ENCODE results near the gene DDIT4. TPM values are rescaled to one million over a fixed set of nuclear protein-coding genes. Genes with fewer than 3 reads are reported as not detected.
A peak's percentile ranks its signal among the peaks of the same experiment; 100 is the strongest.

DDIT4 gene
- total and polyA plus RNA-seq, 9 of the 15 experiments (the other 6 are each of a cell fraction or from before 2014, with no cell fraction given) = 8.2 to 675 (median 159) TPM

DNA sequence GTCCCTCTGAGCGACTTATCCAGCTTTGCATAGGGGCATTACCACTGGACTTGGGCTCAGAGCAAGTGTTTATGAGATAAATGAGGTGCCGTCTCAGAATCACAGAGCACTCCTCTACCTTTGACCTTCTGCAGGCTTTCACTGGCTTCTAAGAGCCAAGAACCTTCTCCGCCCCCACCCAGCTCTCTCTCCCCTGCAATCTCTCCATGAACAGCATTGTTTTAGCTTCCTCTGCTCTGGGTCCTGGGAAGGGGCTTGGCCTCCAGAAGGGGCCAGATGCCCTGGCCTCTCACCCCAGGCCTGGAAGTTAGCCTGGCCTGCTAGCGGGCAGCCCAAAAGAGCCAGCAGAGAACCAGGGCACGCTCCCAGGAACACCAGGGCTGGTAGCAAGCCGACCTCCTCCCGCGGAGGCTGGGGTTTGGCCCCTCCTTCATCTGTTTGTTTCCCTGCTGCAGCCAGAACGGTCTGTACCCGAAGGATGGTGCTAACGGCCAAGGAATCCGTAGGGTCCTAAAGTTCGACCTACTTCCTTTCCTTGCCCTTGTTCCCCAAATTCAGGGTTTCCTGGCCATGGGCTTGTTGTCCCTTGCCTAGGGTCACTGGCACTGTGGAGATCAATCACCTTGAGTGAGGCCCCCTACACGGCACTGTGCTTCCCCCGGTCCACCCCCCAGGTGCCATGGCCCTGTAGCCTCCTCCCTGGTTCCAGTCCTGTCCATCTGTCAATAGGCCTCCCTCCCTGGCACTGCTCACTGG, 18.7 kb upstream of the DDIT4 start (continued):
- TF ChIP-seq RBM22 (IDR thresholded peaks at IDR 0.05; ENCODE audit: low read depth, low read length, poor library complexity, severe bottlenecking) = no peak
- TF ChIP-seq ZFX (CRISPR knock-in tag; IDR thresholded peaks at IDR 0.05) = peak; percentile 50
- TF ChIP-seq, protein P1, sequence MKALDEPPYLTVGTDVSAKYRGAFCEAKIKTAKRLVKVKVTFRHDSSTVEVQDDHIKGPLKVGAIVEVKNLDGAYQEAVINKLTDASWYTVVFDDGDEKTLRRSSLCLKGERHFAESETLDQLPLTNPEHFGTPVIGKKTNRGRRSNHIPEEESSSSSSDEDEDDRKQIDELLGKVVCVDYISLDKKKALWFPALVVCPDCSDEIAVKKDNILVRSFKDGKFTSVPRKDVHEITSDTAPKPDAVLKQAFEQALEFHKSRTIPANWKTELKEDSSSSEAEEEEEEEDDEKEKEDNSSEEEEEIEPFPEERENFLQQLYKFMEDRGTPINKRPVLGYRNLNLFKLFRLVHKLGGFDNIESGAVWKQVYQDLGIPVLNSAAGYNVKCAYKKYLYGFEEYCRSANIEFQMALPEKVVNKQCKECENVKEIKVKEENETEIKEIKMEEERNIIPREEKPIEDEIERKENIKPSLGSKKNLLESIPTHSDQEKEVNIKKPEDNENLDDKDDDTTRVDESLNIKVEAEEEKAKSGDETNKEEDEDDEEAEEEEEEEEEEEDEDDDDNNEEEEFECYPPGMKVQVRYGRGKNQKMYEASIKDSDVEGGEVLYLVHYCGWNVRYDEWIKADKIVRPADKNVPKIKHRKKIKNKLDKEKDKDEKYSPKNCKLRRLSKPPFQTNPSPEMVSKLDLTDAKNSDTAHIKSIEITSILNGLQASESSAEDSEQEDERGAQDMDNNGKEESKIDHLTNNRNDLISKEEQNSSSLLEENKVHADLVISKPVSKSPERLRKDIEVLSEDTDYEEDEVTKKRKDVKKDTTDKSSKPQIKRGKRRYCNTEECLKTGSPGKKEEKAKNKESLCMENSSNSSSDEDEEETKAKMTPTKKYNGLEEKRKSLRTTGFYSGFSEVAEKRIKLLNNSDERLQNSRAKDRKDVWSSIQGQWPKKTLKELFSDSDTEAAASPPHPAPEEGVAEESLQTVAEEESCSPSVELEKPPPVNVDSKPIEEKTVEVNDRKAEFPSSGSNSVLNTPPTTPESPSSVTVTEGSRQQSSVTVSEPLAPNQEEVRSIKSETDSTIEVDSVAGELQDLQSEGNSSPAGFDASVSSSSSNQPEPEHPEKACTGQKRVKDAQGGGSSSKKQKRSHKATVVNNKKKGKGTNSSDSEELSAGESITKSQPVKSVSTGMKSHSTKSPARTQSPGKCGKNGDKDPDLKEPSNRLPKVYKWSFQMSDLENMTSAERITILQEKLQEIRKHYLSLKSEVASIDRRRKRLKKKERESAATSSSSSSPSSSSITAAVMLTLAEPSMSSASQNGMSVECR (CRISPR knock-in tag; IDR thresholded peaks at IDR 0.05) = no peak
- TF ChIP-seq, protein P2, sequence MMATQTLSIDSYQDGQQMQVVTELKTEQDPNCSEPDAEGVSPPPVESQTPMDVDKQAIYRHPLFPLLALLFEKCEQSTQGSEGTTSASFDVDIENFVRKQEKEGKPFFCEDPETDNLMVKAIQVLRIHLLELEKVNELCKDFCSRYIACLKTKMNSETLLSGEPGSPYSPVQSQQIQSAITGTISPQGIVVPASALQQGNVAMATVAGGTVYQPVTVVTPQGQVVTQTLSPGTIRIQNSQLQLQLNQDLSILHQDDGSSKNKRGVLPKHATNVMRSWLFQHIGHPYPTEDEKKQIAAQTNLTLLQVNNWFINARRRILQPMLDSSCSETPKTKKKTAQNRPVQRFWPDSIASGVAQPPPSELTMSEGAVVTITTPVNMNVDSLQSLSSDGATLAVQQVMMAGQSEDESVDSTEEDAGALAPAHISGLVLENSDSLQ (IDR thresholded peaks at IDR 0.05) = no peak
- no peak for TF ChIP-seq ZKSCAN8 (CRISPR knock-in tag; IDR thresholded peaks at IDR 0.05)
- TF ChIP-seq ARID1B (IDR thresholded peaks at IDR 0.05) = peak; percentile 68
- 0 out of 2 replicates have a peak, but pooled peaks have one; percentile 44 for TF ChIP-seq ZNF165 (CRISPR knock-in tag; IDR thresholded peaks at IDR 0.05; ENCODE audit: borderline replicate concordance)
- TF ChIP-seq, protein P3, sequence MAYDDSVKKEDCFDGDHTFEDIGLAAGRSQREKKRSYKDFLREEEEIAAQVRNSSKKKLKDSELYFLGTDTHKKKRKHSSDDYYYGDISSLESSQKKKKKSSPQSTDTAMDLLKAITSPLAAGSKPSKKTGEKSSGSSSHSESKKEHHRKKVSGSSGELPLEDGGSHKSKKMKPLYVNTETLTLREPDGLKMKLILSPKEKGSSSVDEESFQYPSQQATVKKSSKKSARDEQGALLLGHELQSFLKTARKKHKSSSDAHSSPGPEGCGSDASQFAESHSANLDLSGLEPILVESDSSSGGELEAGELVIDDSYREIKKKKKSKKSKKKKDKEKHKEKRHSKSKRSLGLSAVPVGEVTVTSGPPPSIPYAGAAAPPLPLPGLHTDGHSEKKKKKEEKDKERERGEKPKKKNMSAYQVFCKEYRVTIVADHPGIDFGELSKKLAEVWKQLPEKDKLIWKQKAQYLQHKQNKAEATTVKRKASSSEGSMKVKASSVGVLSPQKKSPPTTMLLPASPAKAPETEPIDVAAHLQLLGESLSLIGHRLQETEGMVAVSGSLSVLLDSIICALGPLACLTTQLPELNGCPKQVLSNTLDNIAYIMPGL (CRISPR knock-in tag; IDR thresholded peaks at IDR 0.05) = no peak
- TF ChIP-seq, protein P4, sequence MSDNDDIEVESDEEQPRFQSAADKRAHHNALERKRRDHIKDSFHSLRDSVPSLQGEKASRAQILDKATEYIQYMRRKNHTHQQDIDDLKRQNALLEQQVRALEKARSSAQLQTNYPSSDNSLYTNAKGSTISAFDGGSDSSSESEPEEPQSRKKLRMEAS (CRISPR knock-in tag; IDR thresholded peaks at IDR 0.05) = peak; percentile 36; the same call in 1 of the 2 replicates
- TF ChIP-seq CBX8 (IDR thresholded peaks at IDR 0.05; ENCODE audit: borderline replicate concordance, extremely low read depth, low read depth, low read length, poor library complexity, severe bottlenecking) = no peak
- TF ChIP-seq C11orf30 (IDR thresholded peaks at IDR 0.05; ENCODE audit: low read depth) = no peak
- TF ChIP-seq ZNF766 (CRISPR knock-in tag; conservative IDR thresholded peaks at IDR 0.05) = no peak; the same call in 1 of the 2 replicates
- no peak for TF ChIP-seq ZNF830 (CRISPR knock-in tag; IDR thresholded peaks at IDR 0.05)
- 0 out of 2 replicates have a peak, but pooled peaks have one; percentile 12 for TF ChIP-seq ZC3H11A (IDR thresholded peaks at IDR 0.05; ENCODE audit: low read depth, low read length)
- TF ChIP-seq ZNF79 (CRISPR knock-in tag; IDR thresholded peaks at IDR 0.05; ENCODE audit: low read depth) = no peak
- no peak for TF ChIP-seq PHF21A (IDR thresholded peaks at IDR 0.05; ENCODE audit: borderline replicate concordance, low read depth)
- TF ChIP-seq CBFB (CRISPR knock-in tag; IDR thresholded peaks at IDR 0.05) = no peak
